GM21786 (cell line): ENCODE results near the gene GPSM1.
A peak's percentile ranks its signal among the peaks of the same experiment; 100 is the strongest.

Experiments used
- ATAC-seq: cut with Tn5 transposase; IDR thresholded peaks from one replicate; pipeline ENCODE4 v1.9.1; 2021; ENCODE audit not compliant: unreplicated experiment

GPSM1 gene

DNA sequence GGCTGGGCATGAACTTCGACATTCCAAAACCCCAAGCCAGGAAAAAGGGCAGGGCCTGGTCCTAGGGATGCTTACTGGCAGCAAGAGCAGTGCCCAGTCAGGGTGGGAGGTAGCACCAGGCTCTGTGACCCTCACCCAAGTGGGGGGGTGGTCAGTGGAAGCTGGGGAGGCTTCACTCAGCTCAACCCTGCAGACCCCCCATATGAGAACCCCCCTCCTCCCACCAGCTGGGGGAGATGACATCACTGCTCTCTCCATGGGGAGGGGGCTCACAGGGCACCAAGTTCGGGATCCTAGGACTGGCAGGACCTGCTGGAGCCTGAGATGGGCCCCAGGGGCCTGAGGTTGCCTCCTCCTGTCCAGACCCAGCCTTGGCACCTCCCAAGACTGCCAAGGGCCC, 31.5 kb downstream of the GPSM1 start:
- no peak for ATAC-seq

DNA sequence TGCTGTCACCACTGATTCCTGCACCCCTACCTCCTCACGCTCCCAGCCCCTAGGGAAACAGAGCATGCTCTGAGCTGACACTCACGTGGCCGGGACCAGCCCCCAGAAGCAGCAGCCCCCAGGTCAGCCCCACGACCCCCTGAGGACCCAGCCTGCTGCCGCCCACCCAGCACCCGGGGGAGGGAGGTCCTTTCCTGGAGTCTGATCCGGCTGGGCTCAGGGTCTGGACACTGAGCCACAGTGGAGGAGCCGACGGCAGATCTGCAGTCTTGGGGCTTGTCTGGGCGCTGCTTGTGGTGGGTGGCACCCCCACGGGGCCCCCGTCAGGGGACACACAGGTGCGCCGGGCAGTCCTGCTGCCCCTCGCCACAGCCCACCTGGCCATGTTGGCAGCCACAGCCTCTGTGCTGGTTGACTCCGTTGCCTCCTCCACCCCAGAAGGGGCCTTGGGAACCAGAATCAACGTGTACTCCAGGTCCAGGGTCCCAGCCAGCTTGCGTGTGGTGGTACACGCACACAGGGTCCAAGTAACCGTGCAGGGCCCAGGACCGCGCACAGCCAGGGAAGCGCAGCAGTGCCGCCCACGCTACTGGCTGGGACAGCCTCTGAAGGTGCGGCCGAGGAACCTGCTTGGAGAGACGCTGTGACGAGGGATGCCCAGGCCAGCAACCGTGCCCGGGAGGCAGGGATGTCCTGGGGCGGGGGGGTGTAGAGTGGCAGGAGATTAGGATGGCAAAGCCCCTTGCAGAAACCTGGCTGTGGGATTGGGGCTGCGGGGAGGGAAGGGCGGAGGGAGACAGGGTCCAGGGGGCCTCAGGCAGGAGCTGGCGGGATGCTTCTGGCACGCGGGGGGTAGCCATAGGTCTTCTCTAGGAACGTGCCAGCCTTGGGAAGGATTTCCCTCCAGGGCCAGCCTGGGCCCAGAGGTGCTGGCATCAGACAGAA, 32.7 kb downstream of the GPSM1 start:
- ATAC-seq, result no peak

DNA sequence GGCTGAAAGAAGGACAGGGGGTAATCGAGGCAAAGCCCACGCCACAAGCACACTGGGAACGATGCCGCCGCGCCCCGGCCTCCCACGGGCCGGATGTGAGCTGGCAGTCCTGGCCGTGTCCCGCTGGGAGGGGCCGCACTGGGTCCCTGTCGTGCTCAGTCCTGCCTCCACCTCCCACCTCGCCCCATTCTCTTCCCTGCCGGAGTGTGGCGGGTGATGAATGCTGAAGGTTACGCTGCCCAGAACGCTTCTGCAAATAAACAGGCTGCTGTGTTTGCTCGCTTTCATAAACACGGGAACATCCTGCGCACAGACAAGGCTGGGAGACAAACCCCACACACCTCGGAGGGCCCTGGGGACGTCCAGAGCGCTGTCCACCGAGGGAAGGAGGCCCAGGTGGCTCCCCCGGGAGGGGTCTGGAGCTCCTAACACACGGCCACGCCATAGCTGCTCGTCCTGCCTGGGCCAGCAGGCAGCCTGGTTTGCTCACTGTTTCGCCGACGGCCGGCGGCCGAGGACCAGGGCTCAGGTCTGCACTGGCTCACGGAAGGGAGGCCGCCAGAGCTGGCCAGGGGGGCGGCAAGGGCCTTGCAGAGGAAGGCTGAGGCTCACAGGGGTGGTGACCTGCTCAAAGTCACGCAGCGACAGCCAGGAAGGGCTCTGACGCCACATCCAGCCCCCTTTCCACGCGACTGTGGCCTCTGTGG, 33.9 kb downstream of the GPSM1 start:
- ATAC-seq, result no peak

DNA sequence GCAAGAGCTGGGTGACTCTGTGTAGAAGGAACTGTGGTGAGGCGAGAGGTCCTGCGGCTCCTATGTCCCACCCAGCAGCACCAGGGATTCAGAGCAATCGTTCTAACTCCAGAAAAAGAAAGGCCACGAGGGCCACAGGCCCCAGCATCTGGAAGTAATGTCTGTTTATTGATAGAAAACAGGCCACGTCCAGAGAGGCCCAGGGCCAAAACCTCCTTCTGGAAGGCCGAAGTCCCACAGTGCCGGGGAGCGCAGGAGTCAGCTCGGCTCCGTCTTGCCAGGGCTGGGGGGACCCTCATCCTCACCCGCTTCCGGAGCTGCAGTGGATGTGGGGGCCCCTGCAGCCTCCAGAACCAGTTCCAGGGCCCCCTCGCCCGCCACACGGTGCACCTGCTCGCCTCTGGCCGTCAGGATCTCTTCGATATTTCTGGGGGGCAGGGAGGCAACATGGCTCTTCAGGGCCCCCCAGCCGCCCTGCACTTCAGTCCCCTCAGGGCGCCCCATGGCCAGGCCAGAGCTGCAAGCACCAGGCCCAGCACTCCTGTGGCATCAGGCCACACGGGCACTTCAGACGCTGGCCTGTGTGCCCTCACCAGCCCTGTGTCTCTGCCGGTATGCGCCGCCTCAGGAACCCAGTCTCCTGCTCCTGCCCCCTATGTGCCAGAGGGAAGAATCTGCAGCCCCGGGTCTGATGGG, 34.6 kb downstream of the GPSM1 start:
- ATAC-seq, result no peak

DNA sequence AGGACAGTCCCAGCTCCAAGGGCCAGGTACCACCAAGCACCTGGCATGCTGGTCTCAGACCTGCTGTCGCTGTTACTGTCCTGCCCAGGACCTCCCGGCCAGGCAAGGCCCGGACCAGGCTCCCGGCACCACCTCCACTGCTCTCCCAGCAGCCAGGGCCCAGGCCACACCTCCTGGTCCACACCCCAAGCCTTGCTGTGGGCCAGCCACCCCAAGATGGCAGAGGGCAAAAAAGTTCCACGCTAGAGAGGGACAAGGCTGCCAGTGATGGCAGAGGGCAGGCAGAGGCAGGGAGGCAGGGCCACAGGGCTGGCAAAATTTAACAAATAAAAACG, 35.1 kb downstream of the GPSM1 start:
- ATAC-seq, result no peak

DNA sequence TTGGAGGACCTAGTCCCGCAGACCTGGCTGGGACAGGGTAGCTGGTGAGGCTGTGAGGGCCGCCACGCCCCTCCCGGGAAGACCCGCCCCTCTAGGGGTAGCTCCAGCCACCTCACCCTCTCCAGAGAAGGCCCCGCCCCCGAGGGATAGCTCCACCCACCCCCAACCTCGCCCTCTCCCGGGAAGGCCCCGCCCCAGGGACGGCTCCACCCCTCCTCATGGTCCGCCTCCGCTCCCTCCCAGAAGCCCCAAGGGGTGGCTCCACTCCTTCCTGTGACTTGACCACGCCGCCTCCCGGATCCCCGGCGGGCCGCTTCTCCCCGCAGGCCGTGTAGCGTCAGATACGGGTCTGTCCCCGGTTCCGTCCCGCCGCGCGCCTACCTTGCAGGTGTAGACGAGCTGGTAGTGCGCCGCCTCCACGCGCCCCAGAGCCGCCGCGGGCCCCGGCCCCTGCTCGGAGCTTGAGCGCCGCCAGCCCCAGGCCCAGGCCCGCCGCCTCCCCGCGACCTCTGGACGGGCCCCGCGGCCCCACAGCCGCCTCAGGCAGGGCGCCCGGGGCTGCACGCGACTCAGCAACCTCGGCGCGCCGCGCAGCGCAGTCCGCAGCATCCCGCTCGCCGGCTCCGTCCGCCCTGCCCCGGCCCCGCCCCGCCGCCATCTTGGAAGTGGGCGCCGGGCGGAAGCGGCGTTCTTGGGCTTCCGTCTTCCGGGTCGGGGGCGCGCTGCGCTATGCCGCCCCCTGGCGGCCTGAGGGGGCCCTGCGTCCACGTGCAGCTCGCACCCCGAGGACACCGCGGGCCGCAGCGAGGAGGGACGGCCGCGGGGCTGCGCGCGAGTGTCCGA, 36.0 kb downstream of the GPSM1 start, which contains the start of gene DNLZ:
TSS of gene DNLZ (minus strand) at position 639 of the 843 bp plus-strand sequence. CDS start at position 609, 30 bp downstream.
- peak; percentile 84 for ATAC-seq

DNA sequence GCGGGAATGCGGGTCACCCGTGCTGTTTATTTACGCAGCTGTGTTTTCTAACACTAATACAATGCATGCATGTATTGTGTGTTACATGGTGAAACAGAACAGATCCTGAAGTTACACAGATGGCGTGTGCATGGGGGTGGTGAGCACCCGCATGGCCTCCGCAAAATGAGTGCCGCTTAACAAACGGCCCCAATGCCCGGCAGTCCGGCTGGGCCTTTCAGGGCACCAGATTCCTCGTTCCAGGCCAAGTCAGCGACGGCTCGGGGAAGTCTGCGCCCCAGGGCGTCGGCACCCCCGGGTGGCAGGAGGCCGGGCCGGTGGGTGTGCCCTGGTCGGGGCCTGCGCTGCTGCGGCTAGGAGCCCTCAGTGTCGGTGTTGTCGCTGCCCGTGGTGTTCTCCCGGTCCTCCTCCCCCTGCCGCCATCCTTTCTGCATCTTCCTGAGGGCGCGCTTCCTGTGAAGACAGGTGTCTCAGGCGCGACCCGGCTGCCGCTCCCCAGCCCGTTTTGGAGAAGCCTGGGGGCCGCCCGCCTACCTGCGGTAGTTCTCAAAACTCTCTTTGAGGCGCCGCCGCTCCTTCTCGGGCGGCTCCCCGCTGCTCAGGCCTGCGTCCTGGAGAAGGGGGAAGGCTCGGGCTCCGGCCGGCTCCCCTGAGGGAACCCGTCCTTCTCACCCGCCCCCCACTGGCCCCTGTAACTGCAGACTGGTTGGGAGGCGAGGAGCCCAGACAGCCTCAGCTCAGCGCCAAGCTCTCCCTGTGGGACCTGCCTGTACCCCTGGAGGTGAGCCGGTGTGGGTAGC, 36.8 kb downstream of the GPSM1 start:
- ATAC-seq, result no peak

DNA sequence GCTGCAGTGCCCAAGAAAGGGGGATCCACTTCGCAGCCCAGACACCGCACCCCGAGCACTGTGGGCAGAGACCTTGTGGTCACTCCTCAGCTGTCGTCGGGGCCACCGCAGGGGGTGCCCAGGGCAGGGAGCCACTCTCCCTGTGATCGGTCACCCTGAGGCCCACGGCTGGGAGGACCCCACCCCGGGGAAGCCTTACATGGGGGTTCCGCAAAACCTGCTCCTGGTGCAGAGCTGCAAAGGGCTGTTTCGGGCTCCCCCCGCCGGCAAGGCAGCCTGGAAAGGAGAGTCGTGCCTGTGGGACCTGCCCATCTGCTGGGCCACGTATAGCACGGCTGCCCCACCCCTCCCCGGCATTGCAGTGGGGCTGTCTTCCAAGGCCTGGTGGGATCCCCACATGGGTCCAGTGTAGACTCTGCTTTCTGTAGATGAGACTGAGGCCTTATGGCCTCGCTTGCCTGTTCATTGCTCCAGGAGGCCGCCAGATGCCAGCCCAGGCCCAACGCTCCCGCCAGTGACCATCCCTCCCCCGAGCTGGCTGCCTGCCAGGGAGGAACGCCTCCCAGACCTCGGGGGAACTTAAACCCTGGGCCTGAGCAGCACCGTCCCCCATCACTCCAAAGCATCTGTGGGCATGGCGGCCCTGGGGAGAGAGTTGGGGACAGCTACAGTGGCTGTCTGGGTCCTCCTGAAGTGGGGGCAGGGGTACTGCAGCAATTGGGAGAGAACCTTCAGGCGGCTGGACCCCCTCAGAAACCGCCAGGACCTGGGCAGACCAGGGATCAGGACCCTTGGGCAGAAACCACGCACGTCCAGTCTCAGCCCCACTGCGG, 37.8 kb downstream of the GPSM1 start:
- ATAC-seq, result no peak

DNA sequence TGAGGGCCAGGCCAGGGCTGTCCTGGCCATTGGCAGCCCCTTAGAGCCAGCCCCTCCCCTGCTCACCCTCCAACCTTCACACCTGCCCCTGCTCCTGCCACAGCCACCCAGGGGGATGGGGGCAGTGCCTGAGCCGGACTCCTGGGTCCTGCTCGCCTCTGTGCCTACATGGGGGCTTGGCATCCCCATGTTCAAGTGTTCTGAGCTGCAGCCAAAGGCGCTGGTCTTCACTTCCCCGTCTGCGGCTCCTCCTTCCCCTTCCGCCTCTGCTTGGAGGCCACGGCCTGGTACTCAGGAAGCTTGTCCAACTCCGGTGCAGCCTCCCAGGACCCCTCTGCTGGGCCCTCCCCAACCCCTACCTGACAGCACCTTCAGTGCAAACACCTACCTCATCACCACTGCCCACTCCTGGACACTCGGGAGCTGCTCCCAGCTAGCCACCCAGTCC, 38.5 kb downstream of the GPSM1 start:
- ATAC-seq, result no peak

DNA sequence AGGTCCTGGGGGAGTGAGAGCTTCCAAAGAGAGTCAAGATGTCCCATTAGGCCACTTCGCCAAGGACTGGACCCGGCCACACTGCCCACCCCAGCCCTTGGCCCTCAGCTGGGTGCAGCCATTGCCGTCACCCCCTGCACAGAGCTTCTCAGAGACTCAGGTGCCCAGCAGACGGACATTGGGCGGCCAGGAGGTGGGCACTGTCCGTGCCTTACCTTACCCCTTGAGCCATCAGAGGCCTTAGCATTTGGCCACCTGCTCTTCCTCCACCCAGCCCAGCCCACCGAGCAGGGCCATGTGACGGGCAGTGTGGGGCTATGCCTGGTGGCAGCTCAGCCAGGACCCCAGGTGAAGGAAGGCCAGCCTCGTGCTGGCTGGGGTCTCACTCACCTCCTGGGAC, 39.5 kb downstream of the GPSM1 start:
- no peak for ATAC-seq

DNA sequence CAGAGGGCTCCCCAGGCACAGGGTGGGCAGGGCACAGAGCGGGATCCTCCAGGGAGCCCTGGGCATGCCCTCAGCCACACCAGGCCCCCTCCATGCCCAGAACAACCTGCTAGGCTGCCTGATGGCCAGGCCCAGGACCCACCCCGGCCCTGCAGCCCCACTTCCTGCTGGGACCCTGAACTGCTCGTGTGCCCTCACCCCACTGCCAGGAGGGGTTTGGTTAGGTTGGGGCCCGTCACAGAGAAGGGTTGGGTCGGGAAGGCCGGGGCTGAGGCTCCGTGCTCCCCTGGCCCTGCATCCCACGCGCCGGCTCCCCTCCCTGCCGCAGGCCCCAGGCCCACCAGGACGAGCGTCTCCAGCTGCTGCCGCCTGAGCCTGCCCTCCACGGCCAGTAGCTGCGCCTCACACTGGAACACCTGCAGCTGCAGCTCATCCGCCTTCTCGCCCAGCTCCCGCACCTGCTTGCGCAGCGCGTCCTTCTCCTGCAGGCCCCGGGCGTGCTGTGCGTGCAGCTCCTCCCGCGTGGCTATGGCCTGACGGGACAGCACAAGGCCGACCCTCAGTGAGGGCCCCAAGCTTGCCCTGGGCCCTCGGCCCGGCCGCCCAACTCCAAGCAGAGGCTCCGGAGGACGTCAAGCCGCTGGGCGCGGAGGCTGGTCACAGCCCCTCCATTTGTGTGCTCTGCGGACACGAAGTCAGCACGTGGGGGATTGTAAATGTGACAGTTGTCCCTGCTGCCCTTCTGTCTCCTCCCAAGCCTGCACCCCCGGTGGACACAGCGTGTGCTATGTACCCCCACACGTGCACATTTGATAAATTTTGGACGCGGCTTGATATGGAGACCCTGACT, 40.2 kb downstream of the GPSM1 start:
- ATAC-seq, result no peak

DNA sequence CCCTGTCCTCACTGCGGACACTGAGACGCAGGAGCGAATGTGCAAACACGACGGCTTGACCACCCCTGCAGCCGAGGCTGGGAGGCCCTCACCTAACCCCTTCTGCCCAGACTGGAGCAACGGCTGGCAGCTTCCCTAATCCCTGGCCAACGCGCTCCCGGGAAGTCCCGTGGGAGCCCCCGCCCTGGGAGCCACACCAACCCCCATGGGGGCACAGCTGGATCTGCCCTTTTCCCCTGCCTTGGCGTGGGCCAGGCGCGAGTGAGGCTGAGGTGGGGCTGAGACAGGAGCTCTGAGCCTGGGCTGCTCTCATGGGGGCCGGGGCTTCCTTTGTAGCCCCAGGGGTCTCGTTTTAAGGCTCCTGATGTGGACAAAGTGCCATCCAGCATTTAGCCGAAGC, 40.9 kb downstream of the GPSM1 start:
- ATAC-seq, result no peak

DNA sequence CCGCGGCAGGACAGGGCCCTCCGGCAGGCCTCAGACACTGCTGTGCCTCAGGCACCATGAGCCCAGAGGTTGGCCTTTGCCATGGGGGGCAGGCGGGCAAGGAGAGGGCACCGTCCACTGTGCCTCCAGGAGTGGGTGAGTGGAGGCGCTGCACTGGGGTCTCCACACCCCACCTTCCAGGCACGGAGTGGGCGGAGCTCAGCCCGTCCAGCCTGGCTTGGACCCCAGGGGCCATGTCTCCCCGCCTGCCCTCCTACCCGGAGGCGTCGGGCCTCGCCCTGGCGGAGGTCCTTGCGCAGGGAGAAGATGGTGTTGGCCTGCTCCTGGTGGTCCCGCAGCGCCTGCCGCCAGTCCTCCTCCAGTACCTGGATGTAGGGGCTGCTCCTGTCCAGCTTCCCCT, 42.7 kb downstream of the GPSM1 start:
- ATAC-seq, result no peak

DNA sequence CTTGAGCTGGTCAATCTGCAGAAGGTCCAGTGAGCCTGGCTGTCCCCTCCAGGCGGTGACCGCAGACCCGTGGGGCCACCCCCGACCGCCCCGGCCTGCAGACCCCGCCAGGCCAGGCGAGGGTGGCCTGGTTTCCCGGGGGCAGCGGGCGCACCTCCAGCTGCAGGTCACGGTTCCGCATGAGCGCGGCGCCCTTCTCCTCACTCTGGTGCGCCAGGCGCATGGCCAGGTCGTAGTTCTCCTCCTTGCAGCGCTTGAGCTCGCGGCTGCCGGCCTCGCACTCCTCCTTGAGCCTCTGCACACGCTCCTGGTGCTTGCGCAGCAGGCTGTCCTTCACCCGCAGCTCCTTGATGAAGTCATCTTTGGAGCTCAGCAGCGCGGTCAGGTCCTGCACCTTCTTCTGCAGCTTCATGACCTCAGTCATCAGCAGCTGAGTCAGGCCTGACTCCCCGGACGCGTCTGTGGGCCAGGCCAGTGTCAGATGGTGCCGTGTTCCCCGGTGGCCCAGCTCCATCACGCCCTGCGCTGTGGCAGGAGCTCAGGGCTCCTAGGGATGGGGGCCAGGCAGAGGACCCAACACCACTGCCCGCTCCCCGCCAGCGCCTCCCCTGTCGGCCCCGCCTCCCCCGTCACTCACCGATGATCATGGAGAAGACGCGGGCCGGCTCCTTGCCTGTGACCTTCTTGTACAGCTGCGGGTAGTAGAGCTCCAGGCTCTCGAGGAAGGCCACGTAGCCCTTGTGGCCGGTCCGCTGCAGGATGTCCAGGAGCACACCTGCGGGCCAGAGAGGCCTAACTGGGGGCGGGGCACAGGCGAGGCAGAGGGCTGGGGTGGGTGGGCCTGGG, 43.6 kb downstream of the GPSM1 start:
- no peak for ATAC-seq

DNA sequence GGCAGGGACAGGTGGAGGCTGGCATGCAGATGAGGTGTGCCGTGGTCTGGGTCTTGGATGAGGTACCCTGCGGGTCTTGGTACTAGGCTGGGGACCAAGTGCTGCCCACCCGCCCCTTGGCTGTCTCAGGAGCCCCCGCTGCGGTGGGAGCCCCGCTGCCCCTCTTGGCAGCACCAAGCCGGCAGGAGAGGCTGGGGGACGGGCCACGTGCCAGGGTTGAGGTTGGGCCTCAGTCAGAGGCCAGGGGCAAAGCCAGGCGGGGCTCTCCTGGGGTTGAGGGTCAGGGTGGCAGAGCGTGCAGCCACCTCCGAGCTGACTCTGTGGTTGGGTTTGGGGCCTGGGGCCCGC, 44.2 kb downstream of the GPSM1 start:
- no peak for ATAC-seq

DNA sequence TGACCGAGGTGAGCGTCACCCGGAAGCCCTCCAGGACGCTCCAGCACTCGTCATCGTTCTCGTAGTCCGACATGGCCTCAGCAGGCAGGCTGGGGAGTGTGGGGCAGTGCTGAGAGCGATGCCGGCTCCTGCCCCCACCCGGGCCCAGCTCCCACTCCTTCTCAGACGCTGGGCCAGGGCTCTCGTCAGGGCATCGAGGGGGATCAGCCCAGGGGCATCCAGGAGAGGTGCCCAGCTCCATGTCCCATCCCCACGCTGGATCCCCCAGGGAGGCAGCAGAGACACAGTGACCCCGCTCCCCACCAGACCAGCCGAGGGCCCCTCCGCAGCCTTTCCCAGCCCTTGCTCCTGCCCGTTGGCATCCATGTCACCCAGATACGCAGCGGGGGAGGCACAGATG, 44.7 kb downstream of the GPSM1 start:
- no peak for ATAC-seq

DNA sequence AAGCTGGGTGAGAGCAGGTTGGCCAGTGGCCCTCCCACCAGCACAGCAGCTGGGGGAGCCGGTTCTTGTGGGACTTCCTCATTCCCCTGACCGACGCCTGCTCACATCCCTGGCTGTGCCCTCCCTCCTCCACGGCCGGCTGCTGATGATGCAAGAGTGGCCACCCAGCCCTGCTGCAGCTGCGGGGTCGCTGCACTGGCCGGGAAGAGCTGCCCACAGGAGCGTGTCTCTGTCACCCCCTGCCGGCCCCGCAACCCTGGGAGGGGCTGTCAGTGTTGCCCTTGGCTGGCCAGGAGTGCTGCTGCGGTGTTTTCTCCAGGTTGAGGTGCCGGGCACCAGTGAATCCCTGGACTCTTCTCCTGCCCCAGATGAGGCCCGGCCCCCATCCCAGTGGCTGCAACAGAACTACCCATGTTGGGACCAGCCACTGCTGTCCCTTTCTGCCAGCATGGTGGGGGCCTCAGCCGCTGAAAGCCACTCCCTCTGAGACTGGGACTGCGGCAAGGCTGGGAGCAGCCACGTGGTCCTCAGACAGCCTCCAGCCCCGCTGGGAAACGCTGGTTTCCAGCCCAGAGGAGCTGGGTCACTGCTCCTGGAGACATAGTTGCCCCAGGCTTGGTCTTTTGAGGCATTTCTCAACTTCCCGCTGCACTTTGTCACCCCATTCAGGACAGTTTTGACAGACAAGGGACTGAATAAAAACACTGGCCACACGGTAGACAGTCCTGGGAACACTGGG, 45.4 kb downstream of the GPSM1 start:
- no peak for ATAC-seq
